PC-9 (cell line): ENCODE data around the gene ASIC3. TPM values are rescaled to one million over a fixed set of nuclear protein-coding genes. Genes with fewer than 3 reads are reported as not detected.
A peak's percentile ranks its signal among the peaks of the same experiment; 100 is the strongest.

ENCODE experiments used
- BruUV-seq: library from RNA; stranded (reverse); fragments of 400-500 nt; replicated peaks from 2 replicates; lab custom pipeline; 2021; lab: Mats Ljungman, UMichigan
- CTCF ChIA-PET: fragments of 300-600 bp; sonication (Branson Sonifier 250); formaldehyde crosslinking; loops from one replicate; lab custom pipeline; 2022; ENCODE audit warnings: antibody characterized with exemption; lab: Charles Lee
- POLR2A ChIA-PET: fragments of 300-600 bp; sonication (Branson Sonifier 250); formaldehyde crosslinking; loops from one replicate; lab custom pipeline; 2022; ENCODE audit warnings: antibody characterized with exemption; ENCODE audit not compliant: unreplicated experiment; lab: Charles Lee
- DNase-seq, 2 experiments: peaks; one replicate each; pipeline versions ENCODE4 v3.0.0 to v3.0.0-alpha.2; 2015 to 2022; ENCODE audit warnings: mixed read lengths in 1 of 2
- H2AFZ ChIP-seq: fragments of 200-600 bp; sonication (generic); 2 replicates; pipeline ENCODE4 v1.8.1; 2017; ENCODE audit warnings: antibody characterized with exemption
- H3F3A ChIP-seq: fragments of 200-600 bp; sonication (generic); 2 replicates; pipeline ENCODE4 v1.8.1; 2017; ENCODE audit warnings: antibody characterized with exemption, mild to moderate bottlenecking, low read depth; ENCODE audit not compliant: insufficient read depth
- H3K27ac ChIP-seq: fragments of 200-600 bp; sonication (generic); 2 replicates; pipeline ENCODE4 v1.6.1; 2016; ENCODE audit warnings: mixed run types
- H3K27me3 ChIP-seq: fragments of 200-600 bp; sonication (generic); 2 replicates; pipeline ENCODE4 v1.6.1; 2016; ENCODE audit warnings: low read depth, mixed run types; ENCODE audit not compliant: insufficient read depth
- H3K36me3 ChIP-seq: fragments of 200-600 bp; sonication (generic); 2 replicates; pipeline ENCODE4 v1.6.1; 2016; ENCODE audit warnings: low read depth, mixed run types
- H3K4me1 ChIP-seq: fragments of 200-600 bp; sonication (generic); replicated peaks from 2 replicates; pipeline ENCODE4 v1.6.1; 2016; ENCODE audit warnings: mixed run types; ENCODE audit not compliant: insufficient read depth
- H3K4me2 ChIP-seq: fragments of 200-600 bp; sonication (generic); 2 replicates; pipeline ENCODE4 v1.6.1; 2017; ENCODE audit warnings: mixed run types
- H3K4me3 ChIP-seq: fragments of 200-600 bp; sonication (generic); 2 replicates; pipeline ENCODE4 v1.6.1; 2016; ENCODE audit warnings: mixed run types
- H3K79me2 ChIP-seq: fragments of 200-600 bp; sonication (generic); 2 replicates; pipeline ENCODE4 v1.6.1; 2017; ENCODE audit warnings: low read depth, mixed run types
- H3K9me2 ChIP-seq: fragments of 200-600 bp; sonication (generic); 2 replicates; pipeline ENCODE4 v1.8.1; 2017; ENCODE audit warnings: mild to moderate bottlenecking; ENCODE audit not compliant: insufficient read depth
- H3K9me3 ChIP-seq: fragments of 200-600 bp; sonication (generic); 2 replicates; pipeline ENCODE4 v1.8.1; 2016; ENCODE audit warnings: low read depth; ENCODE audit not compliant: insufficient read depth
- H4K20me1 ChIP-seq: fragments of 200-600 bp; sonication (generic); 2 replicates; pipeline ENCODE4 v1.8.1; 2017; ENCODE audit not compliant: insufficient read depth
- CTCF ChIP-seq: fragments of 200-600 bp; sonication (generic); conservative IDR thresholded peaks from 2 replicates; pipeline ENCODE4 v1.6.1; 2017; ENCODE audit warnings: mixed run types, antibody characterized with exemption, mild to moderate bottlenecking, moderate library complexity
- EZH2 ChIP-seq: fragments of 200-600 bp; sonication (generic); IDR thresholded peaks from 2 replicates; pipeline ENCODE4 v1.8.0; 2017; ENCODE audit warnings: antibody characterized with exemption, low read depth
- intact Hi-C: fragments of 100-400 bp; cut with micrococcal nuclease; formaldehyde crosslinking; loops from one replicate; pipeline ENCODE4 v1.10.0; 2022; ENCODE audit not compliant: unreplicated experiment
- total RNA-seq: library from RNA; stranded (reverse); gene quantifications from 2 replicates; pipeline ENCODE4 v1.2.3, GENCODE V29; 2021

Gene ASIC3
- total RNA-seq, 1 experiment from 2014 or later: 10.5 TPM

- intact Hi-C loops: no loop called here
- H2AFZ ChIP-seq: no peak overlapping the region
- DNase-seq: no peak
- POLR2A ChIA-PET: no interaction called here
- H3K4me2 ChIP-seq: no peak overlapping the region
- no peaks in the 10 kb centered on the region for H3K27me3 ChIP-seq
- H4K20me1 ChIP-seq: no peaks in the 10 kb centered on the region
- H3K4me3 ChIP-seq: no peak overlapping the region
- CTCF ChIA-PET: interaction anchor here (0.5 kb wide), 1 partner anchor 119 kb away, joined by 5 read pairs; no protein-coding TSS in a partner anchor
- peaks cover 18% of the 10 kb centered on the region; the same call in 1 of the 2 replicates for H3F3A ChIP-seq
- TF ChIP-seq EZH2 (no peak), CTCF (no peak)
- H3K9me2 ChIP-seq: no peaks in the 10 kb centered on the region
- peaks cover 18% of the 10 kb centered on the region for H3K4me1 ChIP-seq
- no peaks in the 10 kb centered on the region for H3K36me3 ChIP-seq
- no peaks in the 10 kb centered on the region for H3K79me2 ChIP-seq
- BruUV-seq: no TSS peak
- H3K27ac ChIP-seq: no peak overlapping the region
- no peaks in the 10 kb centered on the region for H3K9me3 ChIP-seq
Observed at GRCh38 chr7:151020231-151020630, 28.1 kb upstream of the ASIC3 start.

- ChIA-PET CTCF (no interaction called here), POLR2A (no interaction called here)
- Histone ChIP-seq H3K9me3 (no peaks in the 10 kb centered on the region), H3K4me1 (peaks cover 45% of the 10 kb centered on the region), H3K27ac (no peak overlapping the region), H3K9me2 (no peaks in the 10 kb centered on the region), H3K4me3 (no peak overlapping the region), H3K79me2 (no peaks in the 10 kb centered on the region), H3F3A (peaks cover 19% of the 10 kb centered on the region; the same call in 1 of the 2 replicates), H2AFZ (no peak overlapping the region), H3K27me3 (no peaks in the 10 kb centered on the region), H3K36me3 (no peaks in the 10 kb centered on the region), H3K4me2 (0 out of 2 replicates have a peak overlapping the region, but pooled peaks have one; percentile 57), H4K20me1 (no peaks in the 10 kb centered on the region)
- BruUV-seq: no TSS peak
- TF ChIP-seq CTCF (no peak), EZH2 (no peak)
- intact Hi-C loops: no loop called here
- DNase-seq: no peak
Observed at GRCh38 chr7:151023232-151023631, 25.1 kb upstream of the ASIC3 start.

- TF ChIP-seq CTCF (no peak), EZH2 (no peak)
- Histone ChIP-seq H3K9me2 (no peaks in the 10 kb centered on the region), H3K27me3 (no peaks in the 10 kb centered on the region), H4K20me1 (no peaks in the 10 kb centered on the region), H3F3A (peaks cover 19% of the 10 kb centered on the region; the same call in 1 of the 2 replicates), H3K27ac (peak within 1 kb of the TSS; percentile 59), H3K36me3 (no peaks in the 10 kb centered on the region), H3K4me3 (no peak within 1 kb of the TSS), H3K4me1 (peaks cover 52% of the 10 kb centered on the region), H3K4me2 (peak within 1 kb of the TSS; percentile 57), H2AFZ (no peak within 1 kb of the TSS), H3K79me2 (peaks cover 7% of the 10 kb centered on the region), H3K9me3 (no peaks in the 10 kb centered on the region)
- intact Hi-C loops: loop anchor here (5.0 kb wide), 3 partner anchors 122 to 702 kb away; partner anchors contain the start of genes ACTR3C and LRRC61
- no TSS peak for BruUV-seq
- DNase-seq: peak; percentile 77 to 86
- ChIA-PET POLR2A (interaction anchor here (0.5 to 0.6 kb wide), 4 partner anchors 15 to 37 kb away, joined by 3 to 6 read pairs (median 4); no protein-coding TSS in a partner anchor), CTCF (interaction anchor here (0.6 to 1.2 kb wide), 9 partner anchors 12 to 699 kb away, joined by 3 to 18 read pairs (median 7); no protein-coding TSS in a partner anchor)
Observed at GRCh38 chr7:151024435-151025056, 23.8 kb upstream of the ASIC3 start, which contains the start of gene ATG9B. Gene ATG9B (minus strand): TSS chr7:151024494. CDS start chr7:151024423, 71 bp downstream.
